Measurements from ENCODE around the gene CYBA.
A peak's percentile ranks its signal among the peaks of the same experiment; 100 is the strongest.

CYBA gene

GRCh38 chr16:88630433-88630832 lies 20.4 kb downstream of the CYBA start:
- Histone ChIP-seq H3K4me3 (ENCODE audit: low read depth, low read length) (no peak overlapping the region), H3K9me3 (ENCODE audit: insufficient read depth, low read depth, low read length) (no peaks in the 10 kb centered on the region), H2BK5ac (ENCODE audit: low read depth, low read length, poor library complexity) (no peak overlapping the region), H3K14ac (ENCODE audit: low read length) (no peak overlapping the region), H3K79me2 (ENCODE audit: control insufficient read depth, insufficient read depth, low read length, poor library complexity) (no peaks in the 10 kb centered on the region), H3K9ac (ENCODE audit: low read length) (no peak overlapping the region), H2BK12ac (ENCODE audit: low read length) (no peak overlapping the region), H3K4me1 (ENCODE audit: control insufficient read depth in 1 of 2, insufficient read depth in 2 of 2, low read length in 2 of 2) (peaks cover 19% of the 10 kb centered on the region in 2 experiments), H4K12ac (ENCODE audit: low read depth, low read length) (no peak overlapping the region), H3K27me3 (ENCODE audit: insufficient read depth, low read length) (no peaks in the 10 kb centered on the region), H2AK5ac (ENCODE audit: low read length) (no peak overlapping the region), H3K4ac (ENCODE audit: low read depth, low read length) (no peak overlapping the region), H3K79me1 (ENCODE audit: low read length) (peaks cover 14% of the 10 kb centered on the region), H4K91ac (ENCODE audit: low read depth, low read length) (no peak overlapping the region), H3K18ac (ENCODE audit: low read length) (no peak overlapping the region), H3K4me2 (ENCODE audit: low read length) (no peak overlapping the region), H2AFZ (ENCODE audit: insufficient read depth, low read length, poor library complexity) (no peak overlapping the region), H4K8ac (ENCODE audit: low read depth, low read length) (no peak overlapping the region), H2BK120ac (ENCODE audit: insufficient read depth, low read length, poor library complexity) (no peak overlapping the region), H3K23ac (ENCODE audit: low read length) (no peak overlapping the region), H3K27ac (ENCODE audit: low read depth, low read length) (no peak overlapping the region), H3K36me3 (ENCODE audit: control insufficient read depth in 1 of 2, insufficient read depth in 2 of 2, low read length in 2 of 2) (peaks cover 57 to 61% of the 10 kb centered on the region in 2 experiments)
- DNase-seq, result no peak
- no CpG with 5 or more reads among the region's 12 CpGs for WGBS (ENCODE audit: extremely low coverage, insufficient coverage, insufficient read length)

GRCh38 chr16:88629835-88630234 lies 21.0 kb downstream of the CYBA start:
- no peak overlapping the region for H2BK120ac ChIP-seq (ENCODE audit: insufficient read depth, low read length, poor library complexity)
- H2AFZ ChIP-seq (ENCODE audit: insufficient read depth, low read length, poor library complexity), result no peak overlapping the region
- no peak overlapping the region for H2AK5ac ChIP-seq (ENCODE audit: low read length)
- no peak overlapping the region for H2BK12ac ChIP-seq (ENCODE audit: low read length)
- WGBS (ENCODE audit: extremely low coverage, insufficient coverage, insufficient read length), result no CpG with 5 or more reads among the region's 9 CpGs
- H3K4me2 ChIP-seq (ENCODE audit: low read length), result no peak overlapping the region
- peaks cover 63 to 67% of the 10 kb centered on the region in 2 experiments for H3K36me3 ChIP-seq (ENCODE audit: control insufficient read depth in 1 of 2, insufficient read depth in 2 of 2, low read length in 2 of 2)
- no peak overlapping the region for H3K23ac ChIP-seq (ENCODE audit: low read length)
- no peak overlapping the region for H4K8ac ChIP-seq (ENCODE audit: low read depth, low read length)
- H3K4me3 ChIP-seq (ENCODE audit: low read depth, low read length), result no peak overlapping the region
- no peak overlapping the region for H2BK5ac ChIP-seq (ENCODE audit: low read depth, low read length, poor library complexity)
- no peak overlapping the region for H3K18ac ChIP-seq (ENCODE audit: low read length)
- no peaks in the 10 kb centered on the region for H3K9me3 ChIP-seq (ENCODE audit: insufficient read depth, low read depth, low read length)
- no peak overlapping the region for H3K9ac ChIP-seq (ENCODE audit: low read length)
- H4K91ac ChIP-seq (ENCODE audit: low read depth, low read length), result no peak overlapping the region
- DNase-seq, result no peak
- no peak overlapping the region for H4K12ac ChIP-seq (ENCODE audit: low read depth, low read length)
- peaks cover 11% of the 10 kb centered on the region for H3K79me1 ChIP-seq (ENCODE audit: low read length)
- no peak overlapping the region for H3K27ac ChIP-seq (ENCODE audit: low read depth, low read length)
- no peaks in the 10 kb centered on the region for H3K79me2 ChIP-seq (ENCODE audit: control insufficient read depth, insufficient read depth, low read length, poor library complexity)
- H3K4me1 ChIP-seq (ENCODE audit: control insufficient read depth in 1 of 2, insufficient read depth in 2 of 2, low read length in 2 of 2), result peaks cover 13 to 14% of the 10 kb centered on the region in 2 experiments
- H3K4ac ChIP-seq (ENCODE audit: low read depth, low read length), result no peak overlapping the region
- H3K27me3 ChIP-seq (ENCODE audit: insufficient read depth, low read length), result no peaks in the 10 kb centered on the region
- H3K14ac ChIP-seq (ENCODE audit: low read length), result no peak overlapping the region

- H2BK12ac ChIP-seq (ENCODE audit: low read length), result no peak overlapping the region
- H3K4me3 ChIP-seq (ENCODE audit: low read depth, low read length), result no peak overlapping the region
- no peaks in the 10 kb centered on the region for H3K27me3 ChIP-seq (ENCODE audit: insufficient read depth, low read length)
- H3K18ac ChIP-seq (ENCODE audit: low read length), result no peak overlapping the region
- DNase-seq, result peak in 1 of 2 donors; percentile 16
- H2AFZ ChIP-seq (ENCODE audit: insufficient read depth, low read length, poor library complexity), result no peak overlapping the region
- H3K14ac ChIP-seq (ENCODE audit: low read length), result no peak overlapping the region
- H2AK5ac ChIP-seq (ENCODE audit: low read length), result no peak overlapping the region
- H3K27ac ChIP-seq (ENCODE audit: low read depth, low read length), result no peak overlapping the region
- peak overlapping the region; percentile 6 for H4K8ac ChIP-seq (ENCODE audit: low read depth, low read length)
- H2BK5ac ChIP-seq (ENCODE audit: low read depth, low read length, poor library complexity), result no peak overlapping the region
- no peak overlapping the region for H3K9ac ChIP-seq (ENCODE audit: low read length)
- no peak overlapping the region for H3K4ac ChIP-seq (ENCODE audit: low read depth, low read length)
- no peaks in the 10 kb centered on the region for H3K9me3 ChIP-seq (ENCODE audit: insufficient read depth, low read depth, low read length)
- peaks cover under 1 to 2% of the 10 kb centered on the region in 2 experiments for H3K4me1 ChIP-seq (ENCODE audit: control insufficient read depth in 1 of 2, insufficient read depth in 2 of 2, low read length in 2 of 2)
- no peak overlapping the region for H3K23ac ChIP-seq (ENCODE audit: low read length)
- no peak overlapping the region for H4K91ac ChIP-seq (ENCODE audit: low read depth, low read length)
- no peak overlapping the region for H4K12ac ChIP-seq (ENCODE audit: low read depth, low read length)
- no peaks in the 10 kb centered on the region for H3K79me2 ChIP-seq (ENCODE audit: control insufficient read depth, insufficient read depth, low read length, poor library complexity)
- no CpG with 5 or more reads among the region's 12 CpGs for WGBS (ENCODE audit: extremely low coverage, insufficient coverage, insufficient read length)
- no peak overlapping the region for H3K4me2 ChIP-seq (ENCODE audit: low read length)
- H3K36me3 ChIP-seq (ENCODE audit: control insufficient read depth in 1 of 2, insufficient read depth in 2 of 2, low read length in 2 of 2), result peaks cover 76 to 80% of the 10 kb centered on the region in 2 experiments
- no peak overlapping the region for H2BK120ac ChIP-seq (ENCODE audit: insufficient read depth, low read length, poor library complexity)
- H3K79me1 ChIP-seq (ENCODE audit: low read length), result no peaks in the 10 kb centered on the region
Observed at GRCh38 chr16:88628512-88628974, 22.3 kb downstream of the CYBA start.

- Histone ChIP-seq H4K91ac (ENCODE audit: low read depth, low read length) (no peak overlapping the region), H4K12ac (ENCODE audit: low read depth, low read length) (no peak overlapping the region), H3K4me2 (ENCODE audit: low read length) (no peak overlapping the region), H3K4me3 (ENCODE audit: low read depth, low read length) (no peak overlapping the region), H3K79me2 (ENCODE audit: control insufficient read depth, insufficient read depth, low read length, poor library complexity) (no peaks in the 10 kb centered on the region), H2BK120ac (ENCODE audit: insufficient read depth, low read length, poor library complexity) (no peak overlapping the region), H3K27me3 (ENCODE audit: insufficient read depth, low read length) (no peaks in the 10 kb centered on the region), H3K79me1 (ENCODE audit: low read length) (no peaks in the 10 kb centered on the region), H3K27ac (ENCODE audit: low read depth, low read length) (no peak overlapping the region), H3K4ac (ENCODE audit: low read depth, low read length) (no peak overlapping the region), H3K9me3 (ENCODE audit: insufficient read depth, low read depth, low read length) (no peaks in the 10 kb centered on the region), H3K14ac (ENCODE audit: low read length) (no peak overlapping the region), H2AK5ac (ENCODE audit: low read length) (no peak overlapping the region), H4K8ac (ENCODE audit: low read depth, low read length) (no peak overlapping the region), H3K18ac (ENCODE audit: low read length) (no peak overlapping the region), H2BK12ac (ENCODE audit: low read length) (no peak overlapping the region), H2AFZ (ENCODE audit: insufficient read depth, low read length, poor library complexity) (no peak overlapping the region), H3K36me3 (ENCODE audit: control insufficient read depth in 1 of 2, insufficient read depth in 2 of 2, low read length in 2 of 2) (peaks cover 80 to 82% of the 10 kb centered on the region in 2 experiments), H3K4me1 (ENCODE audit: control insufficient read depth in 1 of 2, insufficient read depth in 2 of 2, low read length in 2 of 2) (no peaks in the 10 kb centered on the region), H3K23ac (ENCODE audit: low read length) (no peak overlapping the region), H2BK5ac (ENCODE audit: low read depth, low read length, poor library complexity) (no peak overlapping the region), H3K9ac (ENCODE audit: low read length) (no peak overlapping the region)
- no CpG with 5 or more reads among the region's 27 CpGs for WGBS (ENCODE audit: extremely low coverage, insufficient coverage, insufficient read length)
- DNase-seq, result no peak
Observed at GRCh38 chr16:88627531-88628411, 23.1 kb downstream of the CYBA start.

Data from trophoblast cell (in vitro differentiated cells and primary cell).